Measurements from ENCODE around the gene LRRC57. TPM values are rescaled to one million over a fixed set of nuclear protein-coding genes. Genes with fewer than 3 reads are reported as not detected.

LRRC57 gene
- total and polyA plus RNA-seq, 2 donors (not counting 3 experiments of a cell fraction or from before 2014, with no cell fraction given): 13.4 to 39.2 TPM

DNA sequence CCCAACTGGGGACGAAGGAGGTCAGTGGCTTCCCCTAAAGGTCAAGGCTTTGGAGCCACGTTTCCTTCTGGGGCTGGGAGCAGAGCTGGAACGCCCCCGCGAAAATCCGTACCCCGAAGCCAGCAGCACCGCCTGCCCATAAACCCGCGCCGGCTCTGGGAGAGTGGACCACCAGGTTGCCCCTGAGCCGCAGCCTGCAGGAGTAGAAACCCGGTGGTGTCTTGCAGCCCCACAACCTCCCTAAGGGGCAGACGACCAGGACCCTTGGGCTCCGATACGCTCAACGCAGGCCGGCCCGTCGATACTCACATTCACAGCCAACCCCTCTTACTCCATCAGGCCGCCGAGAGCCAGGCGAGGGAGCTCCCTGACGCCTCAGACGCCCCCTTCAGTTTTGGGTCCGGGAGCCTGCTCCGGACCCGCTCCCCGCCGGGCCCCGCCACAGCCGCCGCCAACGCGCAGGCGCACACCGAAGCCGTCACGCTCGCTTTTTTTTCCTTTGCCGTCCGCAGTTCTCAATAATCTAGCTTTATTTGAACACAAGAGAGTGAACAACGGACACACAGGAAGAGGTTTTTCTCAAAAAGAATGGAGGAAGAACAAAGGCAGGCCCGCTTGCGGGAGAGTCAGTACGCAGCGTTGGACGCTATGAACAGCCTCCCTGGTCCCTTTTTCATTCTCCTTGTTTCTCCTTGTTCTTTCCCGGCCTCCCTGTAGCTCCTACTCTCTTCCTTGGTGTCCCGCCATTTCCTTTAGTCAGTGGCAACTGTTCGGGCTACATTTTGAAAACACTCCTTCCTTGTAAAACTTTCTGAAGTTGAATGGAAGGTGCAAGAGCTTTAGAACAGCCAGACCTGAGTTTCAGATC lies 57.7 kb downstream of the LRRC57 start, which contains the start of gene ZNF106:
Gene ZNF106, minus strand, starts transcription at position 471 of the 868 bp plus-strand sequence. CDS start 18,852 bp downstream, outside the sequence.
- FAIRE-seq (no peak), DNase-seq (ENCODE audit: low read depth, low spot score) (peak; percentile 93)
- intact Hi-C loops (cut with micrococcal nuclease) (loop anchor here (2.0 to 5.0 kb wide), 2 partner anchors 84 to 219 kb away; partner anchors contain the start of genes GANC, STARD9 and TMEM87A), dilution Hi-C loops (cut with MboI; ENCODE audit: extremely low pct_ligation_motif_present, low sequenced_read_pairs) (no loop called here)
- TF ChIP-seq JUN (IDR thresholded peaks at IDR 0.05; ENCODE audit: borderline replicate concordance, insufficient read depth, insufficient read length, low read depth): no peak
- no peak for TF ChIP-seq MYC (IDR thresholded peaks at IDR 0.05; ENCODE audit: low read depth, low read length)
- peak; percentile 86 for TF ChIP-seq POLR2AphosphoS5 (IDR thresholded peaks at IDR 0.05; ENCODE audit: insufficient read depth, low read depth, low read length)
- peak; percentile 84 for TF ChIP-seq POLR2A (IDR thresholded peaks at IDR 0.05; ENCODE audit: low read depth, low read length)
- TF ChIP-seq, protein P1, sequence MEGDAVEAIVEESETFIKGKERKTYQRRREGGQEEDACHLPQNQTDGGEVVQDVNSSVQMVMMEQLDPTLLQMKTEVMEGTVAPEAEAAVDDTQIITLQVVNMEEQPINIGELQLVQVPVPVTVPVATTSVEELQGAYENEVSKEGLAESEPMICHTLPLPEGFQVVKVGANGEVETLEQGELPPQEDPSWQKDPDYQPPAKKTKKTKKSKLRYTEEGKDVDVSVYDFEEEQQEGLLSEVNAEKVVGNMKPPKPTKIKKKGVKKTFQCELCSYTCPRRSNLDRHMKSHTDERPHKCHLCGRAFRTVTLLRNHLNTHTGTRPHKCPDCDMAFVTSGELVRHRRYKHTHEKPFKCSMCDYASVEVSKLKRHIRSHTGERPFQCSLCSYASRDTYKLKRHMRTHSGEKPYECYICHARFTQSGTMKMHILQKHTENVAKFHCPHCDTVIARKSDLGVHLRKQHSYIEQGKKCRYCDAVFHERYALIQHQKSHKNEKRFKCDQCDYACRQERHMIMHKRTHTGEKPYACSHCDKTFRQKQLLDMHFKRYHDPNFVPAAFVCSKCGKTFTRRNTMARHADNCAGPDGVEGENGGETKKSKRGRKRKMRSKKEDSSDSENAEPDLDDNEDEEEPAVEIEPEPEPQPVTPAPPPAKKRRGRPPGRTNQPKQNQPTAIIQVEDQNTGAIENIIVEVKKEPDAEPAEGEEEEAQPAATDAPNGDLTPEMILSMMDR (IDR thresholded peaks at IDR 0.05; ENCODE audit: extremely low read depth in 1 of 2, insufficient read depth in 1 of 2, low read depth in 1 of 2, low read length in 2 of 2): peak in 1 of 2 donors; percentile 14
- Histone ChIP-seq H4K20me1 (replicated peaks; ENCODE audit: control insufficient read depth, extremely low read depth, insufficient read depth, low read length) (no peaks in the 10 kb centered on the region), H3K9ac (replicated peaks; ENCODE audit: extremely low read depth, insufficient read depth, low read length) (peak within 1 kb of the TSS; percentile 98), H3K4me2 (ENCODE audit: insufficient read depth, low read length) (peak within 1 kb of the TSS; percentile 99), H3K79me2 (ENCODE audit: control insufficient read depth, insufficient read depth, low read length) (peaks cover 49% of the 10 kb centered on the region), H3K4me1 (ENCODE audit: control insufficient read depth, extremely low read depth, insufficient read depth, low read length) (peaks cover 36% of the 10 kb centered on the region), H3K36me3 (ENCODE audit: control insufficient read depth in 2 of 2, extremely low read depth in 1 of 2, insufficient read depth in 2 of 2, low read length in 2 of 2) (no peaks in the 10 kb centered on the region), H3K27me3 (ENCODE audit: control insufficient read depth in 2 of 2, insufficient read depth in 2 of 2, low read length in 2 of 2) (no peaks in the 10 kb centered on the region), H3K9me1 (replicated peaks; ENCODE audit: control insufficient read depth, extremely low read depth, insufficient read depth, low read length) (no peaks in the 10 kb centered on the region), H3K9me3 (replicated peaks; ENCODE audit: control insufficient read depth, insufficient read depth, low read length) (no peaks in the 10 kb centered on the region), H3K27ac (ENCODE audit: insufficient read depth, low read depth, low read length) (peak within 1 kb of the TSS; percentile 99), H3K4me3 (replicated peaks in 1 of 3; ENCODE audit: insufficient read depth in 1 of 3, low read depth in 1 of 3, low read length in 3 of 3) (peak within 1 kb of the TSS; percentile 79 to 94 (median 92)), H2AFZ (ENCODE audit: low read depth, low read length) (peak within 1 kb of the TSS; percentile 50)
- BruUV-seq (replicated peaks): no TSS peak
- ChIA-PET CTCF (interaction anchor here (0.8 to 2.0 kb wide), 7 partner anchors 8 to 159 kb away, joined by 3 to 5 read pairs (median 4); no protein-coding TSS in a partner anchor), POLR2A (interaction anchor here (0.5 to 1.3 kb wide), 5 partner anchors 12 to 218 kb away, joined by 3 to 4 read pairs (median 3); partner anchors contain the start of genes GANC and TMEM87A)
